K562 (cell line): Measurements from ENCODE around the gene PDE2A. TPM values are rescaled to one million over a fixed set of nuclear protein-coding genes. Genes with fewer than 3 reads are reported as not detected.

Experiments used
- ARID1B ChIP-seq: fragments of 450-650 bp; IDR thresholded peaks from 2 replicates; pipeline ENCODE4 v1.6.1; 2016; ENCODE audit warnings: antibody characterized with exemption, mild to moderate bottlenecking, inconsistent platforms
- ARID3B ChIP-seq: fragments of 250-450 bp; sonication (Bioruptor Pico); IDR thresholded peaks from 2 replicates; pipeline ENCODE4 v1.4.0; 2020; ENCODE audit warnings: borderline replicate concordance
- ARNT ChIP-seq, 2 experiments: fragments of 450-650 bp; IDR thresholded peaks; 2 replicates each; pipeline ENCODE4 v1.6.1; 2016; ENCODE audit warnings: mild to moderate bottlenecking in 1 of 2
- BCL6 ChIP-seq: fragments of 250-450 bp; sonication (Bioruptor Pico); IDR thresholded peaks from 2 replicates; pipeline ENCODE4 v1.4.0; 2020
- CAMTA2 ChIP-seq: fragments of 250-450 bp; sonication (Bioruptor Pico); conservative IDR thresholded peaks from 2 replicates; pipeline ENCODE4 v1.5.1; 2022
- FIP1L1 ChIP-seq: fragments of 200-400 bp; formaldehyde crosslinking; IDR thresholded peaks from 2 replicates; pipeline ENCODE4 v1.6.1; 2018; ENCODE audit warnings: mild to moderate bottlenecking, low read depth, low read length; ENCODE audit not compliant: poor library complexity, severe bottlenecking
- FOS ChIP-seq: IDR thresholded peaks from 3 replicates; pipeline ENCODE4 v1.6.1; 2011; ENCODE audit not compliant: insufficient read length; ENCODE audit errors: extremely low read depth
- GABPB1 ChIP-seq: sonication (generic); formaldehyde crosslinking; IDR thresholded peaks from 2 replicates; pipeline ENCODE4 v1.8.0; 2022; ENCODE audit warnings: mild to moderate bottlenecking, missing genetic modification reagents
- HDAC3 ChIP-seq: fragments of 450-650 bp; IDR thresholded peaks from 2 replicates; pipeline ENCODE4 v1.6.1; 2018; ENCODE audit warnings: borderline replicate concordance, mild to moderate bottlenecking, moderate library complexity; ENCODE audit not compliant: partially characterized antibody
- HOMEZ ChIP-seq: fragments of 250-450 bp; sonication (Bioruptor Pico); IDR thresholded peaks from 2 replicates; pipeline ENCODE4 v1.4.0; 2020; ENCODE audit warnings: mild to moderate bottlenecking, moderate library complexity
- ILK ChIP-seq: fragments of 450-650 bp; IDR thresholded peaks from 2 replicates; pipeline ENCODE4 v1.6.1; 2016; ENCODE audit warnings: missing genetic modification characterization, low read depth, mild to moderate bottlenecking, missing compliant biosample characterization, moderate library complexity, borderline replicate concordance
- KDM1A ChIP-seq, 2 experiments: fragments of 450-650 bp; IDR thresholded peaks; 2 replicates each; pipeline ENCODE4 v1.6.1; 2016; ENCODE audit warnings: mild to moderate bottlenecking in 2 of 2
- MAFK ChIP-seq: IDR thresholded peaks from 2 replicates; pipeline ENCODE4 v1.6.1; 2011; ENCODE audit warnings: low read length, improper control_type of control experiment
- MCM3 ChIP-seq: fragments of 450-650 bp; IDR thresholded peaks from 2 replicates; pipeline ENCODE4 v1.6.1; 2016
- NCOA6 ChIP-seq: fragments of 450-650 bp; IDR thresholded peaks from 2 replicates; pipeline ENCODE4 v1.6.1; 2017; ENCODE audit warnings: mild to moderate bottlenecking
- POLR3A ChIP-seq: IDR thresholded peaks from 2 replicates; pipeline ENCODE4 v1.6.1; 2011; ENCODE audit warnings: borderline replicate concordance, mild to moderate bottlenecking, moderate library complexity; ENCODE audit not compliant: insufficient read length, insufficient read depth; ENCODE audit errors: extremely low read depth
- TCF7L2 ChIP-seq: fragments of 150-350 bp; IDR thresholded peaks from 2 replicates; pipeline ENCODE4 v1.6.1; 2016; ENCODE audit warnings: low read depth, mild to moderate bottlenecking, low read length, moderate library complexity
- TEAD4 ChIP-seq, 2 experiments: sonication (generic) in 1 of 2; formaldehyde crosslinking in 1 of 2; IDR thresholded peaks; 2 replicates each; pipeline versions ENCODE4 v1.6.1 to v1.8.0; 2012 to 2022; ENCODE audit warnings: borderline replicate concordance in 1 of 2, inconsistent platforms in 1 of 2, low read length in 1 of 2, mild to moderate bottlenecking in 1 of 2, missing genetic modification reagents in 1 of 2
- XRCC3 ChIP-seq: fragments of 450-650 bp; IDR thresholded peaks from 2 replicates; pipeline ENCODE4 v1.6.1; 2017; ENCODE audit warnings: mild to moderate bottlenecking, moderate library complexity
- ZBTB17 ChIP-seq: fragments of 450-650 bp; formaldehyde crosslinking; IDR thresholded peaks from 2 replicates; pipeline ENCODE4 v1.4.0; 2020; ENCODE audit warnings: mild to moderate bottlenecking
- ZFP30 ChIP-seq: fragments of 250-450 bp; sonication (Bioruptor Pico); IDR thresholded peaks from 2 replicates; pipeline ENCODE4 v1.8.0; 2022; ENCODE audit warnings: moderate library complexity, mild to moderate bottlenecking, inconsistent platforms, borderline replicate concordance
- ZNF212 ChIP-seq: fragments of 450-650 bp; formaldehyde crosslinking; IDR thresholded peaks from 2 replicates; pipeline ENCODE4 v1.4.0; 2020; ENCODE audit warnings: mild to moderate bottlenecking
- ZNF75A ChIP-seq: fragments of 450-650 bp; formaldehyde crosslinking; IDR thresholded peaks from 2 replicates; pipeline ENCODE4 v1.4.0; 2020; ENCODE audit warnings: mild to moderate bottlenecking
- polyA plus RNA-seq, 8 experiments: library from polyadenylated mRNA; depleted of rRNA in 4 of 8; stranded (reverse) in 5 of 8; unstranded in 3 of 8; fragments of >200 nt; fragmentation: Nextera tagmentation in 2 of 8; fragmentation: Illumina TruSeq in 1 of 8; extraction: Ambion mirVana in 2 of 8; extraction: Trizol in 1 of 8; gene quantifications; 2 replicates each; pipeline versions ENCODE4 v1.2.1 to v1.2.3, GENCODE V29; 2011 to 2014; ENCODE audit warnings: inconsistent platforms in 1 of 8, missing spikeins in 1 of 8
- total RNA-seq, 7 experiments: library from RNA; depleted of rRNA in 6 of 7; stranded (reverse); fragments of >200 nt in 6 of 7; fragmentation: Illumina TruSeq in 2 of 7; extraction: Trizol in 2 of 7; gene quantifications; 2 replicates each; pipeline versions ENCODE4 v1.2.1 to v1.2.3, GENCODE V29; 2011 to 2021; ENCODE audit warnings: low replicate concordance in 1 of 7
- TF ChIP-seq, protein P1 (sequence below): fragments of 250-450 bp; sonication (Bioruptor Pico); IDR thresholded peaks from 2 replicates; pipeline ENCODE4 v1.9.0; 2021; ENCODE audit warnings: mild to moderate bottlenecking, inconsistent platforms

PDE2A gene
- total and polyA plus RNA-seq, 9 of the 15 experiments (the other 6 are each of a cell fraction or from before 2014, with no cell fraction given), result 0.07 to 15.2 (median 1.6) TPM; not detected in 1

GRCh38 chr11:72631806-72632731, 42.2 kb downstream of the PDE2A start (continued):
- TF ChIP-seq, protein P1, sequence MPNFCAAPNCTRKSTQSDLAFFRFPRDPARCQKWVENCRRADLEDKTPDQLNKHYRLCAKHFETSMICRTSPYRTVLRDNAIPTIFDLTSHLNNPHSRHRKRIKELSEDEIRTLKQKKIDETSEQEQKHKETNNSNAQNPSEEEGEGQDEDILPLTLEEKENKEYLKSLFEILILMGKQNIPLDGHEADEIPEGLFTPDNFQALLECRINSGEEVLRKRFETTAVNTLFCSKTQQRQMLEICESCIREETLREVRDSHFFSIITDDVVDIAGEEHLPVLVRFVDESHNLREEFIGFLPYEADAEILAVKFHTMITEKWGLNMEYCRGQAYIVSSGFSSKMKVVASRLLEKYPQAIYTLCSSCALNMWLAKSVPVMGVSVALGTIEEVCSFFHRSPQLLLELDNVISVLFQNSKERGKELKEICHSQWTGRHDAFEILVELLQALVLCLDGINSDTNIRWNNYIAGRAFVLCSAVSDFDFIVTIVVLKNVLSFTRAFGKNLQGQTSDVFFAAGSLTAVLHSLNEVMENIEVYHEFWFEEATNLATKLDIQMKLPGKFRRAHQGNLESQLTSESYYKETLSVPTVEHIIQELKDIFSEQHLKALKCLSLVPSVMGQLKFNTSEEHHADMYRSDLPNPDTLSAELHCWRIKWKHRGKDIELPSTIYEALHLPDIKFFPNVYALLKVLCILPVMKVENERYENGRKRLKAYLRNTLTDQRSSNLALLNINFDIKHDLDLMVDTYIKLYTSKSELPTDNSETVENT (CRISPR knock-in tag), result no peak
- TF ChIP-seq KDM1A (IDR thresholded peaks at IDR 0.05) (peak in 1 of 2 experiments; percentile 11; a peak in 1 of 4 replicates), MCM3 (no peak), FOS (no peak), ARID1B (peak; percentile 77), ZNF75A (CRISPR knock-in tag) (no peak), ARID3B (CRISPR knock-in tag) (no peak), ZBTB17 (CRISPR knock-in tag) (0 out of 2 replicates have a peak, but pooled peaks have one; percentile 52), HOMEZ (CRISPR knock-in tag) (no peak), ILK (no peak), TEAD4 (IDR thresholded peaks at IDR 0.05; ENCODE audit: low read length) (0 out of 2 replicates have a peak, but pooled peaks have one; percentile 16), TEAD4 (CRISPR knock-in tag; IDR thresholded peaks at IDR 0.05; ENCODE audit: borderline replicate concordance) (no peak), BCL6 (no peak), NCOA6 (no peak), ARNT (IDR thresholded peaks at IDR 0.05) (no peak), TCF7L2 (no peak), XRCC3 (no peak), FIP1L1 (no peak), MAFK (no peak), ZFP30 (no peak), CAMTA2 (no peak), GABPB1 (CRISPR knock-in tag) (peak; percentile 29; the same call in 1 of the 2 replicates), POLR3A (no peak), HDAC3 (no peak), ZNF212 (CRISPR knock-in tag) (no peak)
